Activated CD8-positive, alpha-beta T cell treated with anti-CD3 and anti-CD28 coated beads for 36 hours (primary cell): Measurements from ENCODE around the gene GDPD1. TPM values are rescaled to one million over a fixed set of nuclear protein-coding genes. Genes with fewer than 3 reads are reported as not detected.

Source experiments
- ATAC-seq: fragments of 200-7000 bp; cut with Tn5 transposase; one replicate; pipeline ENCODE4 v1.10.0; 2021; ENCODE audit warnings: mild to moderate bottlenecking, moderate library complexity
- CTCF ChIA-PET: fragments of 350-600 bp; sonication (Branson Sonifier 250); formaldehyde crosslinking; loops from one replicate; lab custom pipeline; 2021; ENCODE audit warnings: antibody characterized with exemption; lab: Charles Lee
- POLR2A ChIA-PET: fragments of 350-600 bp; sonication (Branson Sonifier 250); formaldehyde crosslinking; loops from one replicate; lab custom pipeline; 2021; ENCODE audit warnings: antibody characterized with exemption; lab: Charles Lee
- DNase-seq: peaks from one replicate; pipeline ENCODE4 v3.0.0-alpha.2; 2020
- H3K27ac Mint-ChIP-seq: one replicate; pipeline ENCODE4 v1.8.0; 2021; ENCODE audit warnings: mild to moderate bottlenecking, mixed read lengths
- H3K27me3 Mint-ChIP-seq: one replicate; pipeline ENCODE4 v1.8.0; 2021; ENCODE audit warnings: mixed read lengths
- H3K36me3 Mint-ChIP-seq: one replicate; pipeline ENCODE4 v1.8.0; 2021; ENCODE audit warnings: low read depth, mixed read lengths
- H3K4me1 Mint-ChIP-seq: one replicate; pipeline ENCODE4 v1.8.0; 2021; ENCODE audit warnings: low read depth, mixed read lengths
- H3K4me3 Mint-ChIP-seq: one replicate; pipeline ENCODE4 v1.8.0; 2021; ENCODE audit warnings: mild to moderate bottlenecking, moderate library complexity, mixed read lengths
- H3K9me3 Mint-ChIP-seq: one replicate; pipeline ENCODE4 v1.8.0; 2021; ENCODE audit warnings: mixed read lengths
- intact Hi-C: fragments of 100-400 bp; cut with micrococcal nuclease; formaldehyde crosslinking; loops from one replicate; pipeline ENCODE4 v1.10.0; 2022
- total RNA-seq, 2 experiments: library from RNA; stranded (reverse); gene quantifications; one replicate each; pipeline ENCODE4 v1.2.3, GENCODE V29; 2021
- TF ChIP-seq, protein P1 (sequence below): fragments of 200-600 bp; IDR thresholded peaks from one replicate; pipeline ENCODE4 v1.8.0; 2022; ENCODE audit warnings: antibody characterized with exemption, mild to moderate bottlenecking

Gene GDPD1
- total RNA-seq, 2 experiments from 2014 or later, result 1.3 to 2.0 TPM

- Mint-ChIP-seq H3K36me3 (no peaks in the 10 kb centered on the region), H3K27ac (no peak overlapping the region), H3K4me1 (no peaks in the 10 kb centered on the region), H3K27me3 (no peaks in the 10 kb centered on the region), H3K9me3 (no peaks in the 10 kb centered on the region), H3K4me3 (no peak overlapping the region)
- ChIA-PET POLR2A (no interaction called here), CTCF (no interaction called here)
- DNase-seq, result no peak
- no peak for ATAC-seq
- TF ChIP-seq, protein P1, sequence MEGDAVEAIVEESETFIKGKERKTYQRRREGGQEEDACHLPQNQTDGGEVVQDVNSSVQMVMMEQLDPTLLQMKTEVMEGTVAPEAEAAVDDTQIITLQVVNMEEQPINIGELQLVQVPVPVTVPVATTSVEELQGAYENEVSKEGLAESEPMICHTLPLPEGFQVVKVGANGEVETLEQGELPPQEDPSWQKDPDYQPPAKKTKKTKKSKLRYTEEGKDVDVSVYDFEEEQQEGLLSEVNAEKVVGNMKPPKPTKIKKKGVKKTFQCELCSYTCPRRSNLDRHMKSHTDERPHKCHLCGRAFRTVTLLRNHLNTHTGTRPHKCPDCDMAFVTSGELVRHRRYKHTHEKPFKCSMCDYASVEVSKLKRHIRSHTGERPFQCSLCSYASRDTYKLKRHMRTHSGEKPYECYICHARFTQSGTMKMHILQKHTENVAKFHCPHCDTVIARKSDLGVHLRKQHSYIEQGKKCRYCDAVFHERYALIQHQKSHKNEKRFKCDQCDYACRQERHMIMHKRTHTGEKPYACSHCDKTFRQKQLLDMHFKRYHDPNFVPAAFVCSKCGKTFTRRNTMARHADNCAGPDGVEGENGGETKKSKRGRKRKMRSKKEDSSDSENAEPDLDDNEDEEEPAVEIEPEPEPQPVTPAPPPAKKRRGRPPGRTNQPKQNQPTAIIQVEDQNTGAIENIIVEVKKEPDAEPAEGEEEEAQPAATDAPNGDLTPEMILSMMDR, result no peak
- intact Hi-C loops, result no loop called here
Observed at GRCh38 chr17:59257101-59257500, 36.8 kb downstream of the GDPD1 start.

GRCh38 chr17:59260722-59261121 lies 40.4 kb downstream of the GDPD1 start:
- POLR2A ChIA-PET, result no interaction called here
- Mint-ChIP-seq H3K4me3 (no peak overlapping the region), H3K9me3 (no peaks in the 10 kb centered on the region), H3K27ac (no peak overlapping the region), H3K36me3 (no peaks in the 10 kb centered on the region), H3K27me3 (no peaks in the 10 kb centered on the region), H3K4me1 (no peaks in the 10 kb centered on the region)
- TF ChIP-seq, protein P1, result no peak
- CTCF ChIA-PET, result no interaction called here
- intact Hi-C loops, result no loop called here
- ATAC-seq (no peak), DNase-seq (no peak)

DNA sequence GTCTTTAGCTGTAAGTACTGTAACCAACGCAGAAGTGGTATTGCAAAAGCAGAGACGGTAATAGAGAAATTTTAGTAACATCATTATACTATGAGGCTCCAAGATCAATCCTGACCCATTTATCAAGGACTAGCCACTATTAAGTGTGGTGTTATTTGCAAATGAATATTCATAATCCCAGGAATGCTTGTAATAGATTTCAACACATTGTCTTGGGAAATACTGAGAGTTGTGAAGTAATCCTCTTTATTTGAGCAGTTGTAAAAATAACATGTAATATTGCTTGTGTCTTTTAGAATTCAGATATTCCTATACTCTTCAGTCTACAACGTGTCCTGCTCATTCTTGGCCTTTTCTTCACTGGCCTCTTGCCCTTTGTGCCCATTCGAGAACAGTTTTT lies 46.4 kb downstream of the GDPD1 start:
- ChIA-PET CTCF (interaction anchor here (1.1 kb wide), 1 partner anchor 12 kb away, joined by 3 read pairs; no protein-coding TSS in a partner anchor), POLR2A (no interaction called here)
- intact Hi-C loops, result no loop called here
- Mint-ChIP-seq H3K36me3 (no peaks in the 10 kb centered on the region), H3K4me3 (no peak overlapping the region), H3K4me1 (no peaks in the 10 kb centered on the region), H3K27me3 (no peaks in the 10 kb centered on the region), H3K9me3 (no peaks in the 10 kb centered on the region), H3K27ac (no peak overlapping the region)
- no peak for ATAC-seq
- TF ChIP-seq, protein P1, result no peak
- no peak for DNase-seq

- Mint-ChIP-seq H3K27me3 (no peaks in the 10 kb centered on the region), H3K27ac (no peak overlapping the region), H3K9me3 (no peaks in the 10 kb centered on the region), H3K4me3 (no peak overlapping the region), H3K4me1 (no peaks in the 10 kb centered on the region), H3K36me3 (no peaks in the 10 kb centered on the region)
- TF ChIP-seq, protein P1, result no peak
- intact Hi-C loops, result no loop called here
- no peak for DNase-seq
- no peak for ATAC-seq
- POLR2A ChIA-PET, result no interaction called here
- CTCF ChIA-PET, result no interaction called here
Observed at GRCh38 chr17:59267776-59268175, 47.5 kb downstream of the GDPD1 start.

DNA sequence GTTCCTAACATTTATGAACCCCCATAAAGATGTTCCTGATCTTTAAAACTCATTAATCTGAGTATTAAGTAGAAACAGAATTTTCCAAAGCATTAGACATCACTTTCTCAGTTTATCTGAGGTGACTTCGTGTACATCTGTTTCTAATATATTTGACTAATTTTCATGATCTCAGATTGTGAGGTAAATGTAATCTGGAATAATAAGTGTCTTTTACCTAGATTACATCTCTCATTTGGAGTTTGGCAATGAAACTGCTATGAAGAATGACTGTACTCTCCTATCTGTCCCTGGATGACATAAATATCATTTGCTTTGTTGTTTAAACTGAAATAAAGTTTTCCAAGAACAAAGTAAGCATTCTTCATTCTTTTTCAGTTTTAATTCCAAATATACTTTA lies 55.3 kb downstream of the GDPD1 start:
- H3K9me3 Mint-ChIP-seq, result no peaks in the 10 kb centered on the region
- H3K4me3 Mint-ChIP-seq, result no peak overlapping the region
- ATAC-seq, result no peak
- H3K27ac Mint-ChIP-seq, result no peak overlapping the region
- TF ChIP-seq, protein P1, result no peak
- DNase-seq, result no peak
- no peaks in the 10 kb centered on the region for H3K27me3 Mint-ChIP-seq
- ChIA-PET CTCF (interaction anchor here (1.4 kb wide), 1 partner anchor 166 kb away, joined by 4 read pairs; no protein-coding TSS in a partner anchor), POLR2A (no interaction called here)
- intact Hi-C loops, result no loop called here
- no peaks in the 10 kb centered on the region for H3K4me1 Mint-ChIP-seq
- no peaks in the 10 kb centered on the region for H3K36me3 Mint-ChIP-seq
